KMS-11 (cell line): ENCODE data around the gene DEPDC4.
"Not testable (repeated sequence)": the region's sequence is repeated elsewhere in the genome, so short reads cannot be mapped to it uniquely, and the experiment has no call there.

ENCODE experiments used
- H2AFZ ChIP-seq: fragments of 200-600 bp; sonication (generic); 2 replicates; pipeline ENCODE4 v1.6.1; 2016; ENCODE audit warnings: antibody characterized with exemption, mixed run types, low read depth
- H3K27ac ChIP-seq: fragments of 200-600 bp; sonication (generic); 2 replicates; pipeline ENCODE4 v1.6.1; 2016; ENCODE audit warnings: mild to moderate bottlenecking, mixed run types
- H3K27me3 ChIP-seq: fragments of 200-600 bp; sonication (generic); 2 replicates; pipeline ENCODE4 v1.6.1; 2017; ENCODE audit warnings: mild to moderate bottlenecking, low read depth, mixed run types, moderate library complexity; ENCODE audit not compliant: insufficient read depth
- H3K36me3 ChIP-seq: fragments of 200-600 bp; sonication (generic); 2 replicates; pipeline ENCODE4 v1.6.1; 2017; ENCODE audit warnings: mild to moderate bottlenecking, mixed run types; ENCODE audit not compliant: insufficient read depth
- H3K4me1 ChIP-seq: fragments of 200-600 bp; sonication (generic); 2 replicates; pipeline ENCODE4 v1.6.1; 2016; ENCODE audit warnings: mild to moderate bottlenecking, low read depth, mixed run types; ENCODE audit not compliant: poor library complexity, severe bottlenecking
- H3K4me2 ChIP-seq: fragments of 200-600 bp; sonication (generic); 2 replicates; pipeline ENCODE4 v1.7.0; 2016; ENCODE audit warnings: mild to moderate bottlenecking, mixed run types
- H3K4me3 ChIP-seq: fragments of 200-600 bp; sonication (generic); IDR thresholded peaks from 2 replicates; pipeline ENCODE4 v1.6.1; 2017; ENCODE audit warnings: low read depth, low read length, mixed read lengths; ENCODE audit not compliant: insufficient read depth
- H3K79me2 ChIP-seq: fragments of 200-600 bp; sonication (generic); 2 replicates; pipeline ENCODE4 v1.6.1; 2016; ENCODE audit warnings: low read depth, mixed run types; ENCODE audit not compliant: insufficient read depth
- H3K9ac ChIP-seq: fragments of 200-600 bp; sonication (generic); 2 replicates; pipeline ENCODE4 v1.6.1; 2016; ENCODE audit warnings: mild to moderate bottlenecking, mixed run types
- H4K20me1 ChIP-seq: fragments of 200-600 bp; sonication (generic); 2 replicates; pipeline ENCODE4 v1.6.1; 2016; ENCODE audit warnings: mild to moderate bottlenecking, mixed run types; ENCODE audit not compliant: insufficient read depth
- TF ChIP-seq, protein P1 (sequence below): fragments of 200-600 bp; sonication (generic); conservative IDR thresholded peaks from 2 replicates; pipeline ENCODE4 v1.6.1; 2017; ENCODE audit warnings: low read depth, mild to moderate bottlenecking, antibody characterized with exemption, low read length, moderate library complexity, mixed read lengths

The DEPDC4 gene

GRCh38 chr12:100234591-100235304 lies 32.1 kb downstream of the DEPDC4 start:
- H3K4me3 ChIP-seq, result no peak overlapping the region
- H3K4me2 ChIP-seq, result no peak overlapping the region

GRCh38 chr12:100234166-100234565 lies 32.7 kb downstream of the DEPDC4 start:
- no peak overlapping the region for H3K4me2 ChIP-seq
- no peaks in the 10 kb centered on the region for H3K36me3 ChIP-seq
- TF ChIP-seq, protein P1, sequence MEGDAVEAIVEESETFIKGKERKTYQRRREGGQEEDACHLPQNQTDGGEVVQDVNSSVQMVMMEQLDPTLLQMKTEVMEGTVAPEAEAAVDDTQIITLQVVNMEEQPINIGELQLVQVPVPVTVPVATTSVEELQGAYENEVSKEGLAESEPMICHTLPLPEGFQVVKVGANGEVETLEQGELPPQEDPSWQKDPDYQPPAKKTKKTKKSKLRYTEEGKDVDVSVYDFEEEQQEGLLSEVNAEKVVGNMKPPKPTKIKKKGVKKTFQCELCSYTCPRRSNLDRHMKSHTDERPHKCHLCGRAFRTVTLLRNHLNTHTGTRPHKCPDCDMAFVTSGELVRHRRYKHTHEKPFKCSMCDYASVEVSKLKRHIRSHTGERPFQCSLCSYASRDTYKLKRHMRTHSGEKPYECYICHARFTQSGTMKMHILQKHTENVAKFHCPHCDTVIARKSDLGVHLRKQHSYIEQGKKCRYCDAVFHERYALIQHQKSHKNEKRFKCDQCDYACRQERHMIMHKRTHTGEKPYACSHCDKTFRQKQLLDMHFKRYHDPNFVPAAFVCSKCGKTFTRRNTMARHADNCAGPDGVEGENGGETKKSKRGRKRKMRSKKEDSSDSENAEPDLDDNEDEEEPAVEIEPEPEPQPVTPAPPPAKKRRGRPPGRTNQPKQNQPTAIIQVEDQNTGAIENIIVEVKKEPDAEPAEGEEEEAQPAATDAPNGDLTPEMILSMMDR, result no peak
- no peaks in the 10 kb centered on the region for H3K79me2 ChIP-seq
- no peak overlapping the region for H3K27ac ChIP-seq
- H3K9ac ChIP-seq, result no peak overlapping the region
- H3K27me3 ChIP-seq, result no peaks in the 10 kb centered on the region
- no peaks in the 10 kb centered on the region for H4K20me1 ChIP-seq
- H3K4me1 ChIP-seq, result peaks cover 14% of the 10 kb centered on the region
- no peak overlapping the region for H3K4me3 ChIP-seq
- H2AFZ ChIP-seq, result no peak overlapping the region

More at GRCh38 chr12:100234591-100235304, 32.1 kb downstream of the DEPDC4 start:
- H3K36me3 ChIP-seq, result no peaks in the 10 kb centered on the region
- TF ChIP-seq, protein P1, result peak; percentile 68
- no peak overlapping the region for H3K27ac ChIP-seq
- H4K20me1 ChIP-seq, result no peaks in the 10 kb centered on the region
- no peaks in the 10 kb centered on the region for H3K27me3 ChIP-seq
- no peak overlapping the region for H2AFZ ChIP-seq
- peaks cover 14% of the 10 kb centered on the region for H3K4me1 ChIP-seq
- no peak overlapping the region for H3K9ac ChIP-seq
- H3K79me2 ChIP-seq, result no peaks in the 10 kb centered on the region

DNA sequence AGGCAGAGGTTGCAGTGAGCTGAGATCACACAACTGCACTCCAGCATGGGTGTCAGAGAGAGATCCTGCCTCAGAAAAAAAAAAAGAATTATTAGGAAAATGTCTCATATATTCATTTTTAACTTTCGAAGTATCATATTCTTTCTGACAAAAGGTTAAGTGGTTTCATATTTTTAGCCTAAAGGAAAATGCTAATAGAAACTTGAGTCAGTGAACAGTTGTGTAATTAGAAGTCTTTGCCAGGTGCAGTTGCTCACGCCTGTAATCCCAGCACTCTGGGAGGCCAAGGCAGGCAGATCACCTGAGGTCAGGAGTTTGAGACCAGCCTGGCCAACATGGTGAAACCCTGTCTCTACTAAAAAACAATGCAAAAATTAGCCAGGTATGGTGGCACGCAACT lies 35.0 kb downstream of the DEPDC4 start:
- Histone ChIP-seq H3K4me1 (peaks cover 14% of the 10 kb centered on the region), H3K4me2 (peak overlapping the region; percentile 1; the same call in 1 of the 2 replicates)
- H3K9ac ChIP-seq, H3K4me3 ChIP-seq, H3K36me3 ChIP-seq, H4K20me1 ChIP-seq, H3K79me2 ChIP-seq, H2AFZ ChIP-seq, H3K27me3 ChIP-seq, H3K27ac ChIP-seq: not testable (repeated sequence)

GRCh38 chr12:100229876-100230275 lies 37.0 kb downstream of the DEPDC4 start:
- Histone ChIP-seq H3K9ac (no peak overlapping the region), H3K4me3 (no peak overlapping the region), H4K20me1 (no peaks in the 10 kb centered on the region), H3K27ac (no peak overlapping the region), H2AFZ (no peak overlapping the region), H3K36me3 (no peaks in the 10 kb centered on the region), H3K4me2 (no peak overlapping the region), H3K79me2 (no peaks in the 10 kb centered on the region), H3K4me1 (peaks cover 14% of the 10 kb centered on the region), H3K27me3 (no peaks in the 10 kb centered on the region)
- TF ChIP-seq, protein P1, result no peak

GRCh38 chr12:100229036-100229635 lies 37.7 kb downstream of the DEPDC4 start:
- no peak overlapping the region for H2AFZ ChIP-seq
- H3K4me3 ChIP-seq, result no peak overlapping the region
- TF ChIP-seq, protein P1, result no peak
- no peaks in the 10 kb centered on the region for H4K20me1 ChIP-seq
- no peak overlapping the region for H3K9ac ChIP-seq
- no peak overlapping the region for H3K4me2 ChIP-seq
- peaks cover 14% of the 10 kb centered on the region for H3K4me1 ChIP-seq
- H3K27ac ChIP-seq, result no peak overlapping the region
- H3K79me2 ChIP-seq, result no peaks in the 10 kb centered on the region
- H3K36me3 ChIP-seq, result no peaks in the 10 kb centered on the region
- H3K27me3 ChIP-seq, result no peaks in the 10 kb centered on the region
